K562 (cell line): ENCODE measurements around the gene ATRN. TPM values are rescaled to one million over a fixed set of nuclear protein-coding genes. Genes with fewer than 3 reads are reported as not detected.

Experiments used
- ATAC-seq: fragments of 200-7000 bp; cut with Tn5 transposase; 3 replicates; pipeline ENCODE4 v1.9.1; 2020; ENCODE audit warnings: moderate library complexity
- BruUV-seq: library from RNA; stranded (reverse); fragments of 400-500 nt; replicated peaks from 2 replicates; lab custom pipeline; 2021; lab: Mats Ljungman, UMichigan
- CTCF ChIA-PET: fragments of 300-600 bp; formaldehyde crosslinking; extraction: SDS; loops from one replicate; lab custom pipeline; 2021; ENCODE audit warnings: low intra/inter-chr PET ratio; lab: Yijun Ruan, JAX
- POLR2A ChIA-PET: fragments of 300-600, 350-650 bp; sonication (Branson Sonifier 250); formaldehyde crosslinking; extraction: SDS; loops from one replicate; lab custom pipeline; 2021; ENCODE audit warnings: antibody characterized with exemption, inconsistent platforms; lab: Yijun Ruan, JAX
- DNase-seq, 4 experiments: peaks; one replicate each; pipeline versions ENCODE4 v3.0.0 to v3.0.0-alpha.2; 2011 to 2018; ENCODE audit warnings: low spot score in 3 of 4, mixed read lengths in 3 of 4; ENCODE audit errors: extremely low read depth in 1 of 4
- FAIRE-seq: peaks from 2 replicates; lab custom pipeline; 2011; peaks lifted over from hg19 to GRCh38; lab: Jason Lieb, UNC
- H2AFZ ChIP-seq: 2 replicates; pipeline ENCODE4 v1.6.0; 2011; ENCODE audit warnings: low read depth, low read length, control low read depth, inconsistent platforms
- H3K27ac ChIP-seq: fragments of 200-600 bp; 3 replicates; pipeline ENCODE4 v1.8.0; 2011; ENCODE audit warnings: low read depth, mild to moderate bottlenecking, control low read depth, inconsistent platforms, low read length, moderate library complexity, mixed read lengths; ENCODE audit errors: extremely low read depth
- H3K27me3 ChIP-seq, 2 experiments: fragments of 300-600 bp in 1 of 2; 2 replicates in 1 of 2; 3 replicates in 1 of 2; pipeline versions ENCODE4 v1.6.0 to v1.8.0; 2011; ENCODE audit warnings: inconsistent platforms in 2 of 2, low read length in 2 of 2, mild to moderate bottlenecking in 1 of 2, mixed read lengths in 1 of 2, moderate library complexity in 1 of 2; ENCODE audit not compliant: control insufficient read depth in 2 of 2, insufficient read depth in 2 of 2
- H3K36me3 ChIP-seq: fragments of 300-600 bp; 3 replicates; pipeline ENCODE4 v1.8.0; 2011; ENCODE audit warnings: mild to moderate bottlenecking, low read length, inconsistent platforms; ENCODE audit not compliant: control insufficient read depth, insufficient read depth
- H3K4me1 ChIP-seq, 2 experiments: fragments of 200-600 bp in 1 of 2; replicated peaks in 1 of 2; 2 replicates in 1 of 2; 3 replicates in 1 of 2; pipeline versions ENCODE4 v1.5.1 to v1.8.0; 2011; ENCODE audit warnings: inconsistent platforms in 2 of 2, low read length in 2 of 2, mild to moderate bottlenecking in 1 of 2, mixed read lengths in 1 of 2, moderate library complexity in 1 of 2; ENCODE audit not compliant: control insufficient read depth in 2 of 2, insufficient read depth in 2 of 2
- H3K4me2 ChIP-seq: 2 replicates; pipeline ENCODE4 v1.6.1; 2011; ENCODE audit warnings: low read length, control low read depth, inconsistent platforms, mixed read lengths; ENCODE audit not compliant: insufficient read depth
- H3K4me3 ChIP-seq: fragments of 200-600 bp; sonication (generic), shearing (Covaris generic); 2 replicates; pipeline ENCODE4 v1.5.1; 2016; ENCODE audit warnings: control low read depth, inconsistent platforms
- H3K79me2 ChIP-seq: fragments of 200-600 bp; 3 replicates; pipeline ENCODE4 v1.8.0; 2011; ENCODE audit warnings: low read length, inconsistent platforms; ENCODE audit not compliant: control insufficient read depth, insufficient read depth
- H3K9ac ChIP-seq, 2 experiments: 2 replicates each; pipeline versions ENCODE4 v1.6.0 to v1.6.1; 2011; ENCODE audit warnings: low read depth in 2 of 2, low read length in 2 of 2, control low read depth in 1 of 2, inconsistent platforms in 1 of 2, mild to moderate bottlenecking in 1 of 2, mixed read lengths in 1 of 2; ENCODE audit not compliant: insufficient read depth in 1 of 2
- H3K9me1 ChIP-seq: one replicate; pipeline ENCODE4 v1.6.0; 2011; ENCODE audit warnings: inconsistent platforms, mild to moderate bottlenecking, low read length, moderate library complexity; ENCODE audit not compliant: control insufficient read depth, insufficient read depth
- H3K9me3 ChIP-seq: replicated peaks from 2 replicates; pipeline ENCODE4 v1.5.1; 2011; ENCODE audit warnings: low read depth, low read length, inconsistent platforms; ENCODE audit not compliant: control insufficient read depth, insufficient read depth
- H4K20me1 ChIP-seq: replicated peaks from 2 replicates; pipeline ENCODE4 v1.6.1; 2011; ENCODE audit warnings: low read length, inconsistent platforms, mixed read lengths; ENCODE audit not compliant: control insufficient read depth, insufficient read depth
- CHD4 ChIP-seq: fragments of 200-600 bp; sonication (generic); IDR thresholded peaks from 3 replicates; pipeline ENCODE4 v1.6.1; 2012; ENCODE audit warnings: low read depth, mild to moderate bottlenecking, mixed read lengths, low read length, inconsistent platforms; ENCODE audit not compliant: insufficient read depth, insufficient replicate concordance, poor library complexity, severe bottlenecking
- IFI16 ChIP-seq: fragments of 250-450 bp; sonication (Bioruptor Pico); IDR thresholded peaks from 2 replicates; pipeline ENCODE4 v2.1.2; 2022; ENCODE audit warnings: mild to moderate bottlenecking, inconsistent platforms
- ZNF263 ChIP-seq: sonication (generic); formaldehyde crosslinking; IDR thresholded peaks from 2 replicates; pipeline ENCODE4 v1.8.0; 2022; ENCODE audit warnings: mild to moderate bottlenecking, missing genetic modification reagents, borderline replicate concordance
- WGBS: fragments of 100-300 bp; shearing (Covaris generic); methylation state at CpG from one replicate; pipeline ENCODE4 v1.1.6; 2016; ENCODE audit warnings: low coverage, mixed read lengths; ENCODE audit not compliant: insufficient coverage; ENCODE audit errors: missing lambda C conversion rate; 5-methylcytosine and 5-hydroxymethylcytosine counted together
- in situ Hi-C: fragments of 300-500 bp; cut with MboI; formaldehyde crosslinking; loops from 4 replicates; pipeline ENCODE4 v1.15.0; 2018; ENCODE audit warnings: inconsistent platforms, mixed read lengths
- intact Hi-C: fragments of 100-400 bp; cut with micrococcal nuclease; formaldehyde crosslinking; loops from 2 replicates; pipeline ENCODE4 v1.14.2; 2022
- polyA plus RNA-seq, 8 experiments: library from polyadenylated mRNA; depleted of rRNA in 4 of 8; stranded (reverse) in 5 of 8; unstranded in 3 of 8; fragments of >200 nt; fragmentation: Nextera tagmentation in 2 of 8; fragmentation: Illumina TruSeq in 1 of 8; extraction: Ambion mirVana in 2 of 8; extraction: Trizol in 1 of 8; gene quantifications; 2 replicates each; pipeline versions ENCODE4 v1.2.1 to v1.2.3, GENCODE V29; 2011 to 2014; ENCODE audit warnings: inconsistent platforms in 1 of 8, missing spikeins in 1 of 8
- total RNA-seq, 7 experiments: library from RNA; depleted of rRNA in 6 of 7; stranded (reverse); fragments of >200 nt in 6 of 7; fragmentation: Illumina TruSeq in 2 of 7; extraction: Trizol in 2 of 7; gene quantifications; 2 replicates each; pipeline versions ENCODE4 v1.2.1 to v1.2.3, GENCODE V29; 2011 to 2021; ENCODE audit warnings: low replicate concordance in 1 of 7
- TF ChIP-seq, protein P1 (sequence below): fragments of 450-650 bp; conservative IDR thresholded peaks from 2 replicates; pipeline ENCODE4 v1.6.1; 2016; ENCODE audit warnings: missing genetic modification characterization, low read depth, mild to moderate bottlenecking, missing compliant biosample characterization, moderate library complexity
- TF ChIP-seq, protein P2 (sequence below): fragments of 250-450 bp; sonication (Bioruptor Pico); IDR thresholded peaks from 2 replicates; pipeline ENCODE4 v1.4.0; 2020; ENCODE audit warnings: mild to moderate bottlenecking, moderate library complexity
- TF ChIP-seq, protein P3 (sequence below): fragments of 450-650 bp; IDR thresholded peaks from 2 replicates; pipeline ENCODE4 v1.6.1; 2014; ENCODE audit warnings: low read depth, mild to moderate bottlenecking, moderate library complexity, borderline replicate concordance

Gene ATRN
- total and polyA plus RNA-seq, 9 of the 15 experiments (the other 6 are each of a cell fraction or from before 2014, with no cell fraction given), result 0.69 to 16.5 (median 7.6) TPM

DNA sequence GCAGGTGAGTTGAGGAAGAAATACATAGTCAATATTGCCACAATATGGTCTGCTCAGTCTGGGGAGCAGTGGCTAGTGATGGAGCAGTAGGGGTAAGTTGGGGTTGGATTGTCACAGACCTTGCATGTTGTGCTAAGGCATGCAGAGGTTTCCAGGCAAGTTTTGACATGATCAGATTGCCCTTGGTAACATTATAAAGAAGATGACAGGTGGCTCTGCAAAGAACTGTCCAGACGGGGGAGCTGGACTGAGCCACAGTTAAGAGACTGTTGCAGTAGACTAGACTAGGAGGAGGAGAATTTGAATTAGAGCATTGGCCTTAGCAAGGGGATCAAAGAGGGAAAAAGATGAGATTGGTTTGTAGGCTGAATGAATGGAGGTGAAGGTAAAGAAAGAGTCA is 23.4 kb downstream of the ATRN start:
- in situ Hi-C loops, result no loop called here
- TF ChIP-seq CHD4 (no peak), ZNF263 (CRISPR knock-in tag) (no peak)
- Histone ChIP-seq H3K4me2 (no peak overlapping the region), H3K9me1 (no peaks in the 10 kb centered on the region), H3K4me3 (no peak overlapping the region), H3K4me1 (no peaks in the 10 kb centered on the region), H3K79me2 (0 out of 3 replicates have a peak, but pooled peaks cover 4% of the 10 kb centered on the region), H3K9me3 (no peaks in the 10 kb centered on the region), H3K9ac (no peak overlapping the region), H3K27me3 (no peaks in the 10 kb centered on the region), H3K27ac (no peak overlapping the region), H4K20me1 (no peaks in the 10 kb centered on the region), H3K36me3 (no peaks in the 10 kb centered on the region), H2AFZ (no peak overlapping the region)
- 56% methylated on average over 1 of the region's 1 CpG for WGBS
- ChIA-PET POLR2A (interaction anchor here (0.8 kb wide), 1 partner anchor 1097 kb away, joined by 3 read pairs; no protein-coding TSS in a partner anchor), CTCF (no interaction called here)
- DNase-seq (no peak), ATAC-seq (no peak), FAIRE-seq (no peak)
- BruUV-seq, result no TSS peak
- intact Hi-C loops, result no loop called here

DNA sequence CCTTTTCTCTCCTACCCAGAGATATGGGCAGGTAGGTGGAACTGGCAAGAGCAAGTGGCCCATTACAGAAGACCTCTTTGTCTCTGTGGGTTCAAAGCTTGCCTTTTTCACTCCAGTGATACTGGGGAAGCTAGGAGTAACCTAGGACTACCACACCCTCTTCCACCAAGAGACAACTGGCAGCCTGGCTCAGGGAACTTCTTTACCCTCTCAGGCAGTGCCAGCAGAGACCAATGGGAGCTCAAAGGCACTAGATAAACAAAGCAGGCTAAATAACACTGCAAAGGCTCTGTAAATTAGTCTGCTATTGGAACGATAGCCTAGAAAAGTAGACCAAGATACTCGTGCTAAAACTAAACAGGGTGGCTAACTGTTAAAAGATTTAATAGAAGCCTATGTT is 32.1 kb downstream of the ATRN start:
- intact Hi-C loops (no loop called here), in situ Hi-C loops (no loop called here)
- Histone ChIP-seq H3K27me3 (no peaks in the 10 kb centered on the region), H3K4me2 (no peak overlapping the region), H3K4me1 (no peaks in the 10 kb centered on the region), H3K9ac (no peak overlapping the region), H3K27ac (no peak overlapping the region), H3K79me2 (no peaks in the 10 kb centered on the region), H3K9me1 (no peaks in the 10 kb centered on the region), H3K4me3 (no peak overlapping the region), H3K9me3 (no peaks in the 10 kb centered on the region), H3K36me3 (no peaks in the 10 kb centered on the region), H4K20me1 (no peaks in the 10 kb centered on the region), H2AFZ (no peak overlapping the region)
- ATAC-seq (no peak), FAIRE-seq (no peak), DNase-seq (no peak)
- 50% methylated on average over 2 of the region's 2 CpGs for WGBS
- ChIA-PET POLR2A (no interaction called here), CTCF (no interaction called here)
- no TSS peak for BruUV-seq
- TF ChIP-seq, protein P1, sequence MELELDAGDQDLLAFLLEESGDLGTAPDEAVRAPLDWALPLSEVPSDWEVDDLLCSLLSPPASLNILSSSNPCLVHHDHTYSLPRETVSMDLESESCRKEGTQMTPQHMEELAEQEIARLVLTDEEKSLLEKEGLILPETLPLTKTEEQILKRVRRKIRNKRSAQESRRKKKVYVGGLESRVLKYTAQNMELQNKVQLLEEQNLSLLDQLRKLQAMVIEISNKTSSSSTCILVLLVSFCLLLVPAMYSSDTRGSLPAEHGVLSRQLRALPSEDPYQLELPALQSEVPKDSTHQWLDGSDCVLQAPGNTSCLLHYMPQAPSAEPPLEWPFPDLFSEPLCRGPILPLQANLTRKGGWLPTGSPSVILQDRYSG (tag), result no peak
- TF ChIP-seq, protein P2, sequence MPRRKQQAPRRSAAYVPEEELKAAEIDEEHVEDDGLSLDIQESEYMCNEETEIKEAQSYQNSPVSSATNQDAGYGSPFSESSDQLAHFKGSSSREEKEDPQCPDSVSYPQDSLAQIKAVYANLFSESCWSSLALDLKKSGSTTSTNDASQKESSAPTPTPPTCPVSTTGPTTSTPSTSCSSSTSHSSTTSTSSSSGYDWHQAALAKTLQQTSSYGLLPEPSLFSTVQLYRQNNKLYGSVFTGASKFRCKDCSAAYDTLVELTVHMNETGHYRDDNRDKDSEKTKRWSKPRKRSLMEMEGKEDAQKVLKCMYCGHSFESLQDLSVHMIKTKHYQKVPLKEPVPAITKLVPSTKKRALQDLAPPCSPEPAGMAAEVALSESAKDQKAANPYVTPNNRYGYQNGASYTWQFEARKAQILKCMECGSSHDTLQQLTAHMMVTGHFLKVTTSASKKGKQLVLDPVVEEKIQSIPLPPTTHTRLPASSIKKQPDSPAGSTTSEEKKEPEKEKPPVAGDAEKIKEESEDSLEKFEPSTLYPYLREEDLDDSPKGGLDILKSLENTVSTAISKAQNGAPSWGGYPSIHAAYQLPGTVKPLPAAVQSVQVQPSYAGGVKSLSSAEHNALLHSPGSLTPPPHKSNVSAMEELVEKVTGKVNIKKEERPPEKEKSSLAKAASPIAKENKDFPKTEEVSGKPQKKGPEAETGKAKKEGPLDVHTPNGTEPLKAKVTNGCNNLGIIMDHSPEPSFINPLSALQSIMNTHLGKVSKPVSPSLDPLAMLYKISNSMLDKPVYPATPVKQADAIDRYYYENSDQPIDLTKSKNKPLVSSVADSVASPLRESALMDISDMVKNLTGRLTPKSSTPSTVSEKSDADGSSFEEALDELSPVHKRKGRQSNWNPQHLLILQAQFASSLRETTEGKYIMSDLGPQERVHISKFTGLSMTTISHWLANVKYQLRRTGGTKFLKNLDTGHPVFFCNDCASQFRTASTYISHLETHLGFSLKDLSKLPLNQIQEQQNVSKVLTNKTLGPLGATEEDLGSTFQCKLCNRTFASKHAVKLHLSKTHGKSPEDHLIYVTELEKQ, result no peak
- no peak for TF ChIP-seq IFI16 (CRISPR knock-in tag)
- TF ChIP-seq, protein P3, sequence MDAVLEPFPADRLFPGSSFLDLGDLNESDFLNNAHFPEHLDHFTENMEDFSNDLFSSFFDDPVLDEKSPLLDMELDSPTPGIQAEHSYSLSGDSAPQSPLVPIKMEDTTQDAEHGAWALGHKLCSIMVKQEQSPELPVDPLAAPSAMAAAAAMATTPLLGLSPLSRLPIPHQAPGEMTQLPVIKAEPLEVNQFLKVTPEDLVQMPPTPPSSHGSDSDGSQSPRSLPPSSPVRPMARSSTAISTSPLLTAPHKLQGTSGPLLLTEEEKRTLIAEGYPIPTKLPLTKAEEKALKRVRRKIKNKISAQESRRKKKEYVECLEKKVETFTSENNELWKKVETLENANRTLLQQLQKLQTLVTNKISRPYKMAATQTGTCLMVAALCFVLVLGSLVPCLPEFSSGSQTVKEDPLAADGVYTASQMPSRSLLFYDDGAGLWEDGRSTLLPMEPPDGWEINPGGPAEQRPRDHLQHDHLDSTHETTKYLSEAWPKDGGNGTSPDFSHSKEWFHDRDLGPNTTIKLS, result no peak
